HG02763 (cell line): ENCODE results near the gene SH3YL1.

Experiments used
- ATAC-seq: cut with Tn5 transposase; IDR thresholded peaks from one replicate; pipeline ENCODE4 v1.9.1; 2021; ENCODE audit warnings: mild to moderate bottlenecking, moderate library complexity; ENCODE audit not compliant: unreplicated experiment

The SH3YL1 gene

GRCh38 chr2:223971-224760, 39.7 kb downstream of the SH3YL1 start:
- no peak for ATAC-seq

GRCh38 chr2:223451-223850, 40.4 kb downstream of the SH3YL1 start:
- ATAC-seq: no peak

- ATAC-seq: no peak
These were observed 47.8 kb downstream of the SH3YL1 start for GRCh38 chr2:216068-216467.

GRCh38 chr2:213932-214693, 49.7 kb downstream of the SH3YL1 start:
- no peak for ATAC-seq

- ATAC-seq: no peak
These were observed 52.2 kb downstream of the SH3YL1 start for GRCh38 chr2:211486-212184.

GRCh38 chr2:210660-211059, 53.2 kb downstream of the SH3YL1 start:
- no peak for ATAC-seq

GRCh38 chr2:209470-209869, 54.4 kb downstream of the SH3YL1 start:
- ATAC-seq: no peak

GRCh38 chr2:208335-208734, 55.5 kb downstream of the SH3YL1 start:
- no peak for ATAC-seq

- no peak for ATAC-seq
These were observed 59.8 kb downstream of the SH3YL1 start for GRCh38 chr2:203984-204383.

GRCh38 chr2:203401-203800, 60.4 kb downstream of the SH3YL1 start:
- ATAC-seq: no peak

GRCh38 chr2:202945-203344, 60.9 kb downstream of the SH3YL1 start:
- no peak for ATAC-seq

GRCh38 chr2:201648-202433, 62.0 kb downstream of the SH3YL1 start:
- ATAC-seq: no peak

GRCh38 chr2:199041-199966, 64.5 kb downstream of the SH3YL1 start:
- ATAC-seq: no peak

GRCh38 chr2:196406-196805, 67.4 kb downstream of the SH3YL1 start:
- no peak for ATAC-seq

GRCh38 chr2:195932-196331, 67.9 kb downstream of the SH3YL1 start:
- ATAC-seq: no peak

- no peak for ATAC-seq
These were observed 70.6 kb downstream of the SH3YL1 start for GRCh38 chr2:193141-193671.

- ATAC-seq: no peak
These were observed 72.3 kb downstream of the SH3YL1 start for GRCh38 chr2:191311-192190.

- no peak for ATAC-seq
These were observed 76.0 kb downstream of the SH3YL1 start for GRCh38 chr2:187825-188224.

GRCh38 chr2:185221-185620, 78.6 kb downstream of the SH3YL1 start:
- no peak for ATAC-seq
